ENCODE data around the gene KCNE4.

GRCh38 chr2:223055140-223055539 is 3.1 kb downstream of the KCNE4 start:
- TF ChIP-seq ZNF274 (IDR thresholded peaks at IDR 0.05; ENCODE audit: low read depth, low read length) (no peak), YY1 (IDR thresholded peaks at IDR 0.05; ENCODE audit: insufficient read depth, insufficient read length) (no peak)

All from NT2/D1 (cell line).